PC-9 (cell line): Measurements from ENCODE around the gene ONECUT2.

Experiments
- EZH2 ChIP-seq: fragments of 200-600 bp; sonication (generic); IDR thresholded peaks from 2 replicates; pipeline ENCODE4 v1.8.0; 2017; ENCODE audit warnings: antibody characterized with exemption, low read depth
- TF ChIP-seq, protein P1 (sequence below): fragments of 200-600 bp; sonication (generic); conservative IDR thresholded peaks from 2 replicates; pipeline ENCODE4 v1.6.1; 2017; ENCODE audit warnings: mixed run types, antibody characterized with exemption, mild to moderate bottlenecking, moderate library complexity

DNA sequence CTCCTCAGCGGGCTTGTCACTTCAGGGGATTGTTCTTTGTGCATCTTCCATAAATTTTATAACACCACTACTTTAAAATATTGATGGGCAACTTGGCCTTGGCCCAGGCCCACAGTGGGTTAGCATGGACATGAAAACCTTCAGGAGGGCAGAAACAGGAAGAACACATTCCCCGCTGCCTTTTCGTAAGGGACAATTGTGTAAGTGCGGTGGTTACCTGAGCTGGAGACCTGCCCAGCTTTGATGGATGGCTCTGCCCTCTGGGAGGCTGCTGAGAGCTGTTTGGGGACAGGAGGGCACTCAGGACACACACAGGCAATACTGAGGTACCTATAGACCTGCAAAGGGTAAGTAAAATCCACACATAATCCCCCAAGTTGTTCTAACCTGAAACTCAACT, 104.5 kb downstream of the ONECUT2 start:
- TF ChIP-seq EZH2 = no peak
- TF ChIP-seq, protein P1, sequence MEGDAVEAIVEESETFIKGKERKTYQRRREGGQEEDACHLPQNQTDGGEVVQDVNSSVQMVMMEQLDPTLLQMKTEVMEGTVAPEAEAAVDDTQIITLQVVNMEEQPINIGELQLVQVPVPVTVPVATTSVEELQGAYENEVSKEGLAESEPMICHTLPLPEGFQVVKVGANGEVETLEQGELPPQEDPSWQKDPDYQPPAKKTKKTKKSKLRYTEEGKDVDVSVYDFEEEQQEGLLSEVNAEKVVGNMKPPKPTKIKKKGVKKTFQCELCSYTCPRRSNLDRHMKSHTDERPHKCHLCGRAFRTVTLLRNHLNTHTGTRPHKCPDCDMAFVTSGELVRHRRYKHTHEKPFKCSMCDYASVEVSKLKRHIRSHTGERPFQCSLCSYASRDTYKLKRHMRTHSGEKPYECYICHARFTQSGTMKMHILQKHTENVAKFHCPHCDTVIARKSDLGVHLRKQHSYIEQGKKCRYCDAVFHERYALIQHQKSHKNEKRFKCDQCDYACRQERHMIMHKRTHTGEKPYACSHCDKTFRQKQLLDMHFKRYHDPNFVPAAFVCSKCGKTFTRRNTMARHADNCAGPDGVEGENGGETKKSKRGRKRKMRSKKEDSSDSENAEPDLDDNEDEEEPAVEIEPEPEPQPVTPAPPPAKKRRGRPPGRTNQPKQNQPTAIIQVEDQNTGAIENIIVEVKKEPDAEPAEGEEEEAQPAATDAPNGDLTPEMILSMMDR = no peak
